ENCODE measurements around the gene MMP25. TPM values are rescaled to one million over a fixed set of nuclear protein-coding genes. Genes with fewer than 3 reads are reported as not detected.
"Not testable (repeated sequence)": the region's sequence is repeated elsewhere in the genome, so short reads cannot be mapped to it uniquely, and the experiment has no call there.

The MMP25 gene
- polyA plus RNA-seq, 1 donor: 1.9 TPM

- DNase-seq (ENCODE audit: low read depth): not testable (repeated sequence)
Measured at GRCh38 chr16:3072576-3073263, 26.4 kb downstream of the MMP25 start.

GRCh38 chr16:3073448-3073847 is 27.1 kb downstream of the MMP25 start:
- no peak for DNase-seq (ENCODE audit: low read depth)

- DNase-seq (ENCODE audit: low read depth): no peak
Measured at GRCh38 chr16:3074860-3075522, 28.6 kb downstream of the MMP25 start.

GRCh38 chr16:3075523-3075915 is 29.2 kb downstream of the MMP25 start:
- DNase-seq (ENCODE audit: low read depth): no peak

GRCh38 chr16:3075946-3076345 is 29.6 kb downstream of the MMP25 start:
- not testable (repeated sequence) for DNase-seq (ENCODE audit: low read depth)

GRCh38 chr16:3076577-3076976 is 30.2 kb downstream of the MMP25 start:
- no peak for DNase-seq (ENCODE audit: low read depth)

GRCh38 chr16:3080024-3080423 is 33.7 kb downstream of the MMP25 start:
- no peak for DNase-seq (ENCODE audit: low read depth)

GRCh38 chr16:3081957-3082356 is 35.6 kb downstream of the MMP25 start:
- not testable (repeated sequence) for DNase-seq (ENCODE audit: low read depth)

- DNase-seq (ENCODE audit: low read depth): not testable (repeated sequence)
Measured at GRCh38 chr16:3083408-3083807, 37.0 kb downstream of the MMP25 start.

- no peak for DNase-seq (ENCODE audit: low read depth)
Measured at GRCh38 chr16:3084491-3084890, 38.1 kb downstream of the MMP25 start.

GRCh38 chr16:3084969-3085670 is 38.8 kb downstream of the MMP25 start:
- DNase-seq (ENCODE audit: low read depth): no peak

- no peak for DNase-seq (ENCODE audit: low read depth)
Measured at GRCh38 chr16:3085868-3086595, 39.7 kb downstream of the MMP25 start.

- DNase-seq (ENCODE audit: low read depth): no peak
Measured at GRCh38 chr16:3086596-3087242, 40.4 kb downstream of the MMP25 start.

- DNase-seq (ENCODE audit: low read depth): no peak
Measured at GRCh38 chr16:3087243-3088235, 41.2 kb downstream of the MMP25 start.

- no peak for DNase-seq (ENCODE audit: low read depth)
Measured at GRCh38 chr16:3088450-3088849, 42.1 kb downstream of the MMP25 start.

GRCh38 chr16:3088925-3089716 is 42.8 kb downstream of the MMP25 start:
- DNase-seq (ENCODE audit: low read depth): no peak

- DNase-seq (ENCODE audit: low read depth): no peak
Measured at GRCh38 chr16:3089717-3090592, 43.6 kb downstream of the MMP25 start.

- no peak for DNase-seq (ENCODE audit: low read depth)
Measured at GRCh38 chr16:3091551-3091950, 45.2 kb downstream of the MMP25 start.
